ENCODE data around the gene PHB1. TPM values are rescaled to one million over a fixed set of nuclear protein-coding genes. Genes with fewer than 3 reads are reported as not detected.

PHB1 gene
- total and polyA plus RNA-seq, 2 experiments from 2014 or later: 134 to 337 TPM

GRCh38 chr17:49359990-49360795 lies 54.5 kb downstream of the PHB1 start:
- Histone ChIP-seq H3K4me1 (ENCODE audit: low read depth) (peaks cover 19% of the 10 kb centered on the region), H3K27me3 (no peaks in the 10 kb centered on the region), H3K36me3 (no peaks in the 10 kb centered on the region), H3K4me3 (peak overlapping the region; percentile 81), H3K27ac (peak overlapping the region; percentile 97), H3K9me3 (ENCODE audit: low read depth) (no peaks in the 10 kb centered on the region)
- TF ChIP-seq CTCF (IDR thresholded peaks at IDR 0.05; ENCODE audit: low read depth, low read length): no peak
- DNase-seq (ENCODE audit: low read depth in 1 of 2, low spot score in 1 of 2): no peak

- TF ChIP-seq CTCF (IDR thresholded peaks at IDR 0.05; ENCODE audit: low read depth, low read length): no peak
- H3K27ac ChIP-seq: no peak overlapping the region
- H3K27me3 ChIP-seq: no peaks in the 10 kb centered on the region
- DNase-seq (ENCODE audit: low read depth in 1 of 2, low spot score in 1 of 2): peak; percentile 7 to 9
- no peaks in the 10 kb centered on the region for H3K9me3 ChIP-seq (ENCODE audit: low read depth)
- no peak overlapping the region for H3K4me3 ChIP-seq
- peaks cover 19% of the 10 kb centered on the region for H3K4me1 ChIP-seq (ENCODE audit: low read depth)
- no peaks in the 10 kb centered on the region for H3K36me3 ChIP-seq
Observed at GRCh38 chr17:49358641-49359247, 55.9 kb downstream of the PHB1 start.

DNA sequence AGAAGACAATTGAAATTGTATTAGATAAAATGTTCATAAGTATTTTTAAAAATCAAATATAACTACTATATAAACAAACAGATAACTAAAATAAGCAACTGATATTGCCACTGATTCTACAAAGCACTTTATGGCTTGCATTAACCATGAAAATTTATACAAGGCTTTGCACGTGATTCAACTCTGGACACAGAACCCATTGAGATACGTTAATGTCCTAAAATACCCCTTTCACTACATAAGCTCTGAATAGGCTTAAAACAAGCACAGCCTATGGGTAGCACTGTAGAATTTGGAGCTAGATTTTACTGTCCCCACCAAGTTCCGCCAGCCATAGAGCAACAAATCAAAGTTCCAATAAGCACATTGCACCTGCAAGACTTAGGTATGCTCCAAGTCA lies 57.2 kb downstream of the PHB1 start:
- Histone ChIP-seq H3K27me3 (no peaks in the 10 kb centered on the region), H3K4me1 (ENCODE audit: low read depth) (peaks cover 19% of the 10 kb centered on the region), H3K36me3 (no peaks in the 10 kb centered on the region), H3K9me3 (ENCODE audit: low read depth) (no peaks in the 10 kb centered on the region), H3K4me3 (no peak overlapping the region), H3K27ac (no peak overlapping the region)
- DNase-seq (ENCODE audit: low read depth in 1 of 2, low spot score in 1 of 2): no peak
- no peak for TF ChIP-seq CTCF (IDR thresholded peaks at IDR 0.05; ENCODE audit: low read depth, low read length)

GRCh38 chr17:49356320-49356719 lies 58.4 kb downstream of the PHB1 start:
- DNase-seq (ENCODE audit: low read depth in 1 of 2, low spot score in 1 of 2): no peak
- Histone ChIP-seq H3K9me3 (ENCODE audit: low read depth) (no peaks in the 10 kb centered on the region), H3K4me3 (no peak overlapping the region), H3K4me1 (ENCODE audit: low read depth) (peaks cover 19% of the 10 kb centered on the region), H3K27me3 (no peaks in the 10 kb centered on the region), H3K36me3 (no peaks in the 10 kb centered on the region), H3K27ac (no peak overlapping the region)
- TF ChIP-seq CTCF (IDR thresholded peaks at IDR 0.05; ENCODE audit: low read depth, low read length): no peak

Other genes with a start within 250 kb of the PHB1 start
- gene GNGT2, start 204.3 kb downstream of the PHB1 start, total RNA-seq: not detected in 2 replicates
- gene GNGT2, start 204.3 kb downstream of the PHB1 start, polyA plus RNA-seq: not detected in 2 replicates
- gene ABI3, start 204.2 kb downstream of the PHB1 start, total RNA-seq: 0.24 and 0.32 TPM in 2 replicates
- gene ABI3, start 204.2 kb downstream of the PHB1 start, polyA plus RNA-seq: 2.5 TPM in 1 of 2 replicates, not detected in the other
- gene PHOSPHO1, start 184.1 kb downstream of the PHB1 start, total RNA-seq: not detected in 2 replicates
- gene PHOSPHO1, start 184.1 kb downstream of the PHB1 start, polyA plus RNA-seq: not detected in 2 replicates
- 30.0 and 48.5 TPM in 2 replicates for gene ZNF652, start 52.6 kb downstream of the PHB1 start, total RNA-seq
- 27.4 and 42.6 TPM in 2 replicates for gene ZNF652, start 52.6 kb downstream of the PHB1 start, polyA plus RNA-seq
- gene NGFR, start 80.4 kb upstream of the PHB1 start, total RNA-seq: 16.5 and 31.3 TPM in 2 replicates
- gene NGFR, start 80.4 kb upstream of the PHB1 start, polyA plus RNA-seq: 12.2 and 27.0 TPM in 2 replicates
- 8.1 and 9.0 TPM in 2 replicates for gene NXPH3, start 161.0 kb upstream of the PHB1 start, total RNA-seq
- gene NXPH3, start 161.0 kb upstream of the PHB1 start, polyA plus RNA-seq: 2.1 and 3.4 TPM in 2 replicates